Stimulated activated CD4-positive, alpha-beta T cell treated with anti-CD3 and anti-CD28 coated beads, Interleukin-4, amount 100 ng/mL, for 48 hours (primary cell): ENCODE measurements around the gene SSU72.
"Not testable (repeated sequence)": the region's sequence is repeated elsewhere in the genome, so short reads cannot be mapped to it uniquely, and the experiment has no call there.

Source experiments
- DNase-seq, 2 donors: peaks; one replicate each; pipeline ENCODE4 v3.0.0-alpha.2; 2020; ENCODE audit warnings: low read depth in 2 of 2

The SSU72 gene

GRCh38 chr1:1596493-1597274 lies 22.0 kb upstream of the SSU72 start:
- DNase-seq = no peak

- DNase-seq = not testable (repeated sequence)
Observed at GRCh38 chr1:1595341-1595740, 20.7 kb upstream of the SSU72 start.

- no peak for DNase-seq
Observed at GRCh38 chr1:1594602-1595260, 20.1 kb upstream of the SSU72 start.

- no peak for DNase-seq
Observed at GRCh38 chr1:1593834-1594601, 19.4 kb upstream of the SSU72 start.

- DNase-seq = no peak
Observed at GRCh38 chr1:1591452-1591851, 16.8 kb upstream of the SSU72 start.

- DNase-seq = no peak
Observed at GRCh38 chr1:1583347-1584010, 8.8 kb upstream of the SSU72 start.

GRCh38 chr1:1582585-1583346 lies 8.1 kb upstream of the SSU72 start:
- no peak for DNase-seq

- no peak for DNase-seq
Observed at GRCh38 chr1:1578371-1578940, 3.8 kb upstream of the SSU72 start.

GRCh38 chr1:1577367-1578011 lies 2.8 kb upstream of the SSU72 start:
- DNase-seq = no peak

GRCh38 chr1:1573843-1574720 lies 581 bp downstream of the SSU72 start:
- DNase-seq = peak; percentile 55 to 56

- no peak for DNase-seq
Observed at GRCh38 chr1:1569341-1569740, 5.3 kb downstream of the SSU72 start.

- DNase-seq = no peak
Observed at GRCh38 chr1:1567891-1568291, 6.8 kb downstream of the SSU72 start.

GRCh38 chr1:1567152-1567875 lies 7.3 kb downstream of the SSU72 start:
- DNase-seq = no peak

GRCh38 chr1:1565340-1565739 lies 9.3 kb downstream of the SSU72 start:
- DNase-seq = no peak

GRCh38 chr1:1564268-1564667 lies 10.4 kb downstream of the SSU72 start:
- no peak for DNase-seq

- no peak for DNase-seq
Observed at GRCh38 chr1:1563688-1564087, 11.0 kb downstream of the SSU72 start.

- DNase-seq = no peak
Observed at GRCh38 chr1:1562556-1563195, 12.0 kb downstream of the SSU72 start.

- no peak for DNase-seq
Observed at GRCh38 chr1:1561801-1562470, 12.7 kb downstream of the SSU72 start.
